Measurements from ENCODE around the gene PTCD1.

The PTCD1 gene

GRCh38 chr7:99368750-99369389 lies 69.7 kb downstream of the PTCD1 start:
- no peak for DNase-seq (ENCODE audit: low spot score)

Measured in AG08396 (cell line).